Heart left ventricle (tissue), 16 donors: ENCODE data around the gene ZNF354C. TPM values are rescaled to one million over a fixed set of nuclear protein-coding genes. Genes with fewer than 3 reads are reported as not detected.

Source experiments
- ATAC-seq, 4 donors: fragments of 200-7000 bp; cut with Tn5 transposase; one replicate each; pipeline ENCODE4 v1.9.1; 2020 to 2022; ENCODE audit warnings: moderate library complexity in 4 of 4, mild to moderate bottlenecking in 3 of 4, moderate number of reproducible peaks in 1 of 4
- DNase-seq, 5 donors: peaks; one replicate each; pipeline ENCODE4 v3.0.0-alpha.2; 2020
- H3K27ac ChIP-seq, 12 donors: fragments of 200-600 bp; sonication (generic) in 4 of 12; one replicate each; pipeline versions ENCODE4 v1.5.0 to v1.8.0; 2016 to 2022; ENCODE audit warnings: mild to moderate bottlenecking in 2 of 12
- H3K27me3 ChIP-seq, 9 donors: fragments of 200-600 bp; sonication (generic) in 2 of 9; one replicate each; pipeline versions ENCODE4 v1.5.1 to v1.8.0; 2016 to 2022; ENCODE audit warnings: mild to moderate bottlenecking in 3 of 9
- H3K36me3 ChIP-seq, 9 donors: fragments of 200-600 bp; sonication (generic) in 2 of 9; one replicate each; pipeline versions ENCODE4 v1.5.0 to v1.8.0; 2018 to 2022; ENCODE audit warnings: mild to moderate bottlenecking in 2 of 9
- H3K4me1 ChIP-seq, 12 donors: fragments of 200-600 bp; sonication (generic) in 4 of 12; one replicate each; pipeline versions ENCODE4 v1.5.0 to v1.8.0; 2016 to 2022; ENCODE audit warnings: mild to moderate bottlenecking in 3 of 12
- H3K4me3 ChIP-seq, 12 donors: fragments of 200-600 bp; sonication (generic) in 4 of 12; one replicate each; pipeline versions ENCODE4 v1.5.0 to v1.8.0; 2017 to 2022; ENCODE audit warnings: mild to moderate bottlenecking in 9 of 12, moderate library complexity in 4 of 12
- H3K9me3 ChIP-seq, 12 donors: fragments of 200-600 bp; sonication (generic) in 4 of 12; one replicate each; pipeline versions ENCODE4 v1.5.0 to v1.8.0; 2016 to 2022; ENCODE audit warnings: mild to moderate bottlenecking in 1 of 12
- POLR2A ChIP-seq, 2 donors: fragments of 450-650 bp; IDR thresholded peaks; one replicate each; pipeline ENCODE4 v1.6.1; 2017; ENCODE audit warnings: antibody characterized with exemption in 2 of 2, mild to moderate bottlenecking in 2 of 2, moderate library complexity in 2 of 2
- WGBS, 4 donors: extraction: QIAGEN DNeasy Blood & Tissue Kit in 2 of 4; methylation state at CpG; one replicate each; pipeline versions ENCODE4 v1.1.5 to v1.1.7; 2013 to 2018; 5-methylcytosine and 5-hydroxymethylcytosine counted together
- intact Hi-C, 10 donors: fragments of 100-400 bp; cut with DNase I; formaldehyde crosslinking; loops; one replicate each; pipeline versions ENCODE4 v1.11.1 to v1.14.2; 2022
- polyA plus RNA-seq, 2 donors: library from polyadenylated mRNA; stranded (reverse); fragments of 200-250 nt; gene quantifications; one replicate each; pipeline ENCODE4 v1.2.3, GENCODE V29; 2013
- total RNA-seq, 9 donors: library from RNA; depleted of rRNA in 2 of 9; stranded (reverse); fragments of >200 nt in 2 of 9; fragmentation: NEBNext Ultra II Directional in 3 of 9; extraction: Animal tissue kit (Norgen Biotek cat#: 25700) in 3 of 9; gene quantifications; one replicate each; pipeline versions ENCODE4 v1.1.0 to v1.2.4, GENCODE V29; 2016 to 2023
- TF ChIP-seq, protein P1 (sequence below), 12 donors: fragments of 200-600 bp; sonication (generic) in 4 of 12; IDR thresholded peaks; one replicate each; pipeline versions ENCODE4 v1.5.0 to v1.8.0; 2018 to 2022; ENCODE audit warnings: antibody characterized with exemption in 12 of 12, mild to moderate bottlenecking in 5 of 12
- donor health status: ischemic (EF 13 %, LVEDD 7.1; RV severe dilation, severe dysfunction).
- donor health status: healthy with polysubstance abuse.
- donor health status: DM: no; HTN: yes; CAD: no.
- donor health status: DM: no; HTN: no; CAD: no.
- donor health status: ischemic (EF 25% LVEDD 6.9; RV normal size, moderate dysfunction).
- donor health status: ischemic (EF 25% LVEDD 5.7; RV mildly dilated, moderate dysfunction).
- donor health status: healthy.
- donor health status: DM: yes; HTN: yes; CAD: no.
- donor health status: ischemic (EF 35%, LVEDD 5.7; RV mildly dilated, moderate dysfunction).
- donor health status: nonischemic (EF 11% LVEDD 7.7; RV severe dilation, severe dysfunction).
- donor health status: DM: yes; HTN: yes; CAD: no.
- donor health status: PGD.
- donor health status: ischemic (EF 29% LVEDD 5.4; RV normal size, mild dysfunction).
- donor health status: nonischemic (EF 23%, LVEDD 6.1; RV moderate dilation, normal function).

The ZNF354C gene
- total and polyA plus RNA-seq, 11 donors, result 1.3 to 5.7 (median 3.9) TPM

DNA sequence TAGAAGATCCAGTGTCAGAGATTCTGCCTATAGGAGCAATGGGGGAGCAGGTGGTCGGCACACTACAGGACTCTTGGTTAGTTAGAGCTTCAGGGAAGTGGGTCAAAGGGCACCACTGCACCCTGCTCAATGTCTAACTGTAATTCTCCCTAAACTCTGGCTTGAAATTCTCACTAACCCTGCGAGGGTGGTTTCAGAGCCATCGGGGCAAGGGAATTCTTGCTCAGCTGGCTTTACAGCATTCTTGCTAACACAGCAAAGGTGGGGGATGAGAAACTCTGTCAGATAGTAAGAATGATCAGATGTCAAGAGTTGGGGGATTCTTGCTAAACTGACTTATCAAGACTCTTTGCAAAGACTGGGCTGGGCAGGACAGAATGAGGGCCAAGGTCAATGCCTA is 4.7 kb upstream of the ZNF354C start:
- Histone ChIP-seq H3K27ac (no peak overlapping the region), H3K4me1 (peaks cover 0 to 6% (median 0%) of the 10 kb centered on the region in 12 donors), H3K27me3 (no peaks in the 10 kb centered on the region), H3K9me3 (peaks cover 0 to 6% (median 0%) of the 10 kb centered on the region in 12 donors), H3K4me3 (no peak overlapping the region), H3K36me3 (no peaks in the 10 kb centered on the region)
- intact Hi-C loops, result loop anchor here in 1 of 10 donors (5.0 kb wide), 1 partner anchor 328 kb away; no protein-coding TSS in a partner anchor
- TF ChIP-seq, protein P1, sequence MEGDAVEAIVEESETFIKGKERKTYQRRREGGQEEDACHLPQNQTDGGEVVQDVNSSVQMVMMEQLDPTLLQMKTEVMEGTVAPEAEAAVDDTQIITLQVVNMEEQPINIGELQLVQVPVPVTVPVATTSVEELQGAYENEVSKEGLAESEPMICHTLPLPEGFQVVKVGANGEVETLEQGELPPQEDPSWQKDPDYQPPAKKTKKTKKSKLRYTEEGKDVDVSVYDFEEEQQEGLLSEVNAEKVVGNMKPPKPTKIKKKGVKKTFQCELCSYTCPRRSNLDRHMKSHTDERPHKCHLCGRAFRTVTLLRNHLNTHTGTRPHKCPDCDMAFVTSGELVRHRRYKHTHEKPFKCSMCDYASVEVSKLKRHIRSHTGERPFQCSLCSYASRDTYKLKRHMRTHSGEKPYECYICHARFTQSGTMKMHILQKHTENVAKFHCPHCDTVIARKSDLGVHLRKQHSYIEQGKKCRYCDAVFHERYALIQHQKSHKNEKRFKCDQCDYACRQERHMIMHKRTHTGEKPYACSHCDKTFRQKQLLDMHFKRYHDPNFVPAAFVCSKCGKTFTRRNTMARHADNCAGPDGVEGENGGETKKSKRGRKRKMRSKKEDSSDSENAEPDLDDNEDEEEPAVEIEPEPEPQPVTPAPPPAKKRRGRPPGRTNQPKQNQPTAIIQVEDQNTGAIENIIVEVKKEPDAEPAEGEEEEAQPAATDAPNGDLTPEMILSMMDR (IDR thresholded peaks at IDR 0.05), result no peak
- no peak for TF ChIP-seq POLR2A (IDR thresholded peaks at IDR 0.05)
- no peak for ATAC-seq
- WGBS, 4 donors, result 70 to 77% (median 73%) methylated on average over 3 of the region's 3 CpGs
- DNase-seq, result no peak

DNA sequence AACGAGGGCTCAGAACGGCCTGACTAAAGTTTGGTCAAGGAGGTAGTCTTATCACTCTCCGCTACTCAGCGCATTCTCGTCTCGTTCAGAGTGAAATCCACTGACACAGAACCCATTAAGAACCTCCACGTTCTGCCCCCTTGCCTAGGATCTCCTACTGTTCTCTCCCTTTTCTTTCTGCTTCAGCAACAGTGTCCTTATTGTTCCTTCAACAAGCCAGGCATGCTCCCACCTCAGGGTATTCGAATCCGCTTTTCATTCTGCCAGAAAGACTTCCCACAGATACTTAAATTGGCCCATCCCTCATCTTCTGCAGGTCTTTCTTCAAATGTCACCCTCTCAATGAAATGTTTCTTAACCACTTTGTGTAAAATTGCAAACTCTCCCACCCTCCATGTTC is 4.3 kb upstream of the ZNF354C start:
- ATAC-seq (no peak), DNase-seq (no peak)
- peaks cover 0 to 8% (median 2%) of the 10 kb centered on the region in 12 donors for H3K4me1 ChIP-seq
- no peaks in the 10 kb centered on the region for H3K27me3 ChIP-seq
- H3K4me3 ChIP-seq, result no peak overlapping the region
- H3K27ac ChIP-seq, result no peak overlapping the region
- TF ChIP-seq, protein P1 (IDR thresholded peaks at IDR 0.05), result no peak
- no peak for TF ChIP-seq POLR2A (IDR thresholded peaks at IDR 0.05)
- intact Hi-C loops, result loop anchor here in 1 of 10 donors (5.0 kb wide), 1 partner anchor 329 kb away; no protein-coding TSS in a partner anchor
- WGBS, 4 donors, result 66 to 71% (median 68%) methylated on average over 9 of the region's 9 CpGs
- peaks cover 0 to 6% (median 0%) of the 10 kb centered on the region in 12 donors for H3K9me3 ChIP-seq
- no peaks in the 10 kb centered on the region for H3K36me3 ChIP-seq

DNA sequence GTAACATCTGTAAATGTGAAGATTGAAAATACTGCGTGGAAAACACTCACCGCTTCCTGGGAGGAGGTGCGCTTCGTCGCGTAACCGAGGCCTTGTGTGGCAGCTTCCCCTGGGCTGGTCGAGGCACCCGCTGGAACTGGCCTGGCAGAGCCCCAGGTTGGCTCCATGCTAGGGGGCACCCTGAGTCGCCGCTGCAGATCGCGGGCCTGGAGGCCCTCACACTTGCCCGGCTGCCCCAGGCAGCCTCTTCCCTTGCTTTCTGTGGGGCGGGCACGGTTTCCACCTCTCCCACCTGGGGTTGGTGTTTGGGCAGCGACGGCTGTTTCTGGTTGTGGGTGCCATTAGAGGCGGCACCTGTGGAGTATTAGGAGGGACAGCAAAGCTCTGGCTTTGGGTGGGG is 852 bp downstream of the ZNF354C start:
- 69 to 82% (median 78%) methylated on average over 16 to 19 of the region's 19 CpGs for WGBS, 4 donors
- ATAC-seq, result no peak
- H3K4me3 ChIP-seq, result peak overlapping the region; percentile 51 to 95 (median 78)
- intact Hi-C loops, result loop anchor here in 7 of 10 donors (2.0 to 10.0 kb wide), 8 partner anchors 39 to 330 kb away; partner anchors contain the start of genes ZNF354A (in 5 of the 7), ZNF354B (in 5 of the 7), ZNF454 (in 2 of the 7) and ZNF879 (in 1 of the 7)
- peaks cover 0 to 19% (median 9%) of the 10 kb centered on the region in 12 donors for H3K4me1 ChIP-seq
- peaks cover 0 to 36% (median 17%) of the 10 kb centered on the region in 9 donors for H3K36me3 ChIP-seq
- H3K27me3 ChIP-seq, result no peaks in the 10 kb centered on the region
- no peak for DNase-seq
- TF ChIP-seq POLR2A (IDR thresholded peaks at IDR 0.05), result no peak
- TF ChIP-seq, protein P1 (IDR thresholded peaks at IDR 0.05), result no peak
- H3K9me3 ChIP-seq, result peaks cover 0 to 23% (median 6%) of the 10 kb centered on the region in 12 donors
- H3K27ac ChIP-seq, result peak overlapping the region in 7 of 12 donors; percentile 73 to 86 (median 83)

DNA sequence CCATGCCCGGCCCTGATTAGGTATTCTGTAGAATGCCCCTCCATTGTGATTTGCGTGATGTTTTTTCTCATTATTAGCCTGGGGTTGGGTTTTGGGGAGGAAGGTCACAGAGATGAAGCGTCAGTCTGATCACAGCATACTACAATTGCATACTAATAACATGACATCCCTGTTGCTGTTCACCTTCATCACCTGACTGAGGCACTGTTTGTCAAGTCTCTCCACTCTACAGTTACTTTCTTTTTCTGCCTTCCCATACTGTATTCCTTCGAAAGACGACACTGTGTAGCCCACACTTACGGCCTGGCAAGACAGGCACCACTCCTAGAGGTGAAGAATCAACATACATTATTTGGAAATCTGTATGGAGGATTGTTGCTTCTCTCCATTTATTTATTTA is 5.5 kb downstream of the ZNF354C start:
- peaks cover 5 to 81% (median 32%) of the 10 kb centered on the region in 9 donors for H3K36me3 ChIP-seq
- no peaks in the 10 kb centered on the region for H3K27me3 ChIP-seq
- peaks cover 0 to 18% (median 8%) of the 10 kb centered on the region in 12 donors for H3K4me1 ChIP-seq
- intact Hi-C loops, result loop anchor here in 2 of 10 donors (10.0 kb wide), 2 partner anchors 121 to 211 kb away; partner anchors contain the start of genes ZNF354B (in 2 of the 2) and ZNF454 (in 1 of the 2)
- no peak overlapping the region for H3K4me3 ChIP-seq
- DNase-seq, result no peak
- TF ChIP-seq, protein P1 (IDR thresholded peaks at IDR 0.05), result no peak
- no peak for ATAC-seq
- 95 to 98% (median 97%) methylated on average over 6 of the region's 6 CpGs for WGBS, 4 donors
- peaks cover 0 to 68% (median 38%) of the 10 kb centered on the region in 12 donors for H3K9me3 ChIP-seq
- no peak overlapping the region for H3K27ac ChIP-seq
